Type B pancreatic cell (in vitro differentiated cells): ENCODE measurements around the gene KIF26A. TPM values are rescaled to one million over a fixed set of nuclear protein-coding genes. Genes with fewer than 3 reads are reported as not detected.

Source experiments
- DNase-seq: peaks from one replicate; pipeline ENCODE4 v3.0.0; 2021; ENCODE audit warnings: mixed read lengths; ENCODE audit not compliant: unreplicated experiment; ENCODE audit errors: extremely low spot score
- H3K27ac Mint-ChIP-seq: 2 replicates; pipeline ENCODE4 v1.8.0; 2021; ENCODE audit warnings: mild to moderate bottlenecking, mixed read lengths
- H3K27me3 Mint-ChIP-seq: 2 replicates; pipeline ENCODE4 v1.8.0; 2021; ENCODE audit warnings: mixed read lengths
- H3K36me3 Mint-ChIP-seq: 2 replicates; pipeline ENCODE4 v1.8.0; 2021; ENCODE audit warnings: mixed read lengths
- H3K4me1 Mint-ChIP-seq: one replicate; pipeline ENCODE4 v1.8.0; 2021; ENCODE audit warnings: mixed read lengths; ENCODE audit not compliant: unreplicated experiment
- H3K4me3 Mint-ChIP-seq: 2 replicates; pipeline ENCODE4 v1.8.0; 2021; ENCODE audit warnings: mild to moderate bottlenecking, mixed read lengths
- H3K9me3 Mint-ChIP-seq: 2 replicates; pipeline ENCODE4 v1.8.0; 2021; ENCODE audit warnings: mixed read lengths
- total RNA-seq: library from RNA; stranded (reverse); gene quantifications from 2 replicates; pipeline ENCODE4 v1.2.1, GENCODE V29; 2021; ENCODE audit warnings: low replicate concordance
- TF ChIP-seq, protein P1 (sequence below): fragments of 200-600 bp; sonication (generic); conservative IDR thresholded peaks from 2 replicates; pipeline ENCODE4 v1.5.0; 2021; ENCODE audit warnings: antibody characterized with exemption, mild to moderate bottlenecking

Gene KIF26A
- total RNA-seq, 1 donor from 2014 or later = 23.4 TPM

DNA sequence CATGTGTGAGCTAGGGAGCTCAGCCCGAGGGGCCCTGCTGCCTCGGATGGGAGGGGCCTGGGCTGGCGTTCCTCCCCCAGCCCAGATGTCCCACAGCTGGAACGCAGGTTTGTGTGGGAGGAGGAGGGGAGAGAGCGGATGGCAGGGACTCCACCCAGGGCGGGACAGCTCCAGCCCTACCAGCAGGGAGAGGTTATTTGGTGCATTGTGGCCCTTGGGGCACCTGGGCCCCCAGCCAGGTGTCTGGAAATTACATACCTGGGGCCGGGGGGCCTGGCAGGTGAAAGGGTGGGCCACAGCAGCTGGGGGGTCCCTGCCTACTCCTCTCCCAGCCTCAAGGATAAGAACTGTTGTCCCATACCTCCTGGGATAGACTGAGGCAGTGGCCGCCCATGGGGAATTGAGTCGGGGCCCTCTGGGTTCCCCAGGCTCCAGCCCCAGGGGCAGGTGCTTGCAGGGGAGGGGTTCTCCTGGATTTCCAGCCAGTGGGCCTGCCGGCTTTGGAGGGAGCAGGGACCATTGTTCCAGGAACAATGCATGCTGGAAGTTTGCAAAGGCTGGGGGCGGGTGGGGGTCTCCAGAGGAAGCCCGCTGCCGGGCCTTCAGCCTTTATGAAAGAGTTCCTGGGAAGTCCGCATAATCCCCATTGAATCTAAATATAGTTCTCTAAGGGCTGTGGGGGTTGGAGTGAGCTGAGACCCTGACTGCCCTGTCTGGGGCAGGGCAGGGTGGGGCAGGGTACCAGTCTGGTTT is 1.2 kb downstream of the KIF26A start:
- H3K36me3 Mint-ChIP-seq = no peaks in the 10 kb centered on the region
- H3K27ac Mint-ChIP-seq = no peak overlapping the region
- TF ChIP-seq, protein P1, sequence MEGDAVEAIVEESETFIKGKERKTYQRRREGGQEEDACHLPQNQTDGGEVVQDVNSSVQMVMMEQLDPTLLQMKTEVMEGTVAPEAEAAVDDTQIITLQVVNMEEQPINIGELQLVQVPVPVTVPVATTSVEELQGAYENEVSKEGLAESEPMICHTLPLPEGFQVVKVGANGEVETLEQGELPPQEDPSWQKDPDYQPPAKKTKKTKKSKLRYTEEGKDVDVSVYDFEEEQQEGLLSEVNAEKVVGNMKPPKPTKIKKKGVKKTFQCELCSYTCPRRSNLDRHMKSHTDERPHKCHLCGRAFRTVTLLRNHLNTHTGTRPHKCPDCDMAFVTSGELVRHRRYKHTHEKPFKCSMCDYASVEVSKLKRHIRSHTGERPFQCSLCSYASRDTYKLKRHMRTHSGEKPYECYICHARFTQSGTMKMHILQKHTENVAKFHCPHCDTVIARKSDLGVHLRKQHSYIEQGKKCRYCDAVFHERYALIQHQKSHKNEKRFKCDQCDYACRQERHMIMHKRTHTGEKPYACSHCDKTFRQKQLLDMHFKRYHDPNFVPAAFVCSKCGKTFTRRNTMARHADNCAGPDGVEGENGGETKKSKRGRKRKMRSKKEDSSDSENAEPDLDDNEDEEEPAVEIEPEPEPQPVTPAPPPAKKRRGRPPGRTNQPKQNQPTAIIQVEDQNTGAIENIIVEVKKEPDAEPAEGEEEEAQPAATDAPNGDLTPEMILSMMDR = no peak
- DNase-seq = no peak
- peaks cover 25% of the 10 kb centered on the region for H3K27me3 Mint-ChIP-seq
- H3K4me1 Mint-ChIP-seq = peaks cover 11% of the 10 kb centered on the region
- H3K4me3 Mint-ChIP-seq = peak overlapping the region; percentile 85
- H3K9me3 Mint-ChIP-seq = no peaks in the 10 kb centered on the region

DNA sequence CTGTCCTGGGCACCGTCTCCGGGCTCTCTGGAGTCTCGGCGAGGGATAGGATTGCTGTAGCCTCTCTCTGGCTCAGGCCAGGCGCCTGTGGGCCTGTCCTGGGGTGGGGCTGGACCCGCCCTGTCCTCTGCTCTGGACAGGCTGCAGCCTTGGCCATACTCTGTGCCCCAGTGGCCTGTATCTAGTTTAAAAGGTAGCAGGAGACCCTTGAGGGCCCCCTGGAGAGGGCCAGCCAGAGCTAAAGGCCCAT is 1.8 kb downstream of the KIF26A start:
- Mint-ChIP-seq H3K27ac (no peak overlapping the region), H3K27me3 (peaks cover 21% of the 10 kb centered on the region), H3K4me3 (peak overlapping the region; percentile 85), H3K9me3 (no peaks in the 10 kb centered on the region), H3K36me3 (no peaks in the 10 kb centered on the region), H3K4me1 (peaks cover 9% of the 10 kb centered on the region)
- DNase-seq = no peak
- TF ChIP-seq, protein P1 = no peak

DNA sequence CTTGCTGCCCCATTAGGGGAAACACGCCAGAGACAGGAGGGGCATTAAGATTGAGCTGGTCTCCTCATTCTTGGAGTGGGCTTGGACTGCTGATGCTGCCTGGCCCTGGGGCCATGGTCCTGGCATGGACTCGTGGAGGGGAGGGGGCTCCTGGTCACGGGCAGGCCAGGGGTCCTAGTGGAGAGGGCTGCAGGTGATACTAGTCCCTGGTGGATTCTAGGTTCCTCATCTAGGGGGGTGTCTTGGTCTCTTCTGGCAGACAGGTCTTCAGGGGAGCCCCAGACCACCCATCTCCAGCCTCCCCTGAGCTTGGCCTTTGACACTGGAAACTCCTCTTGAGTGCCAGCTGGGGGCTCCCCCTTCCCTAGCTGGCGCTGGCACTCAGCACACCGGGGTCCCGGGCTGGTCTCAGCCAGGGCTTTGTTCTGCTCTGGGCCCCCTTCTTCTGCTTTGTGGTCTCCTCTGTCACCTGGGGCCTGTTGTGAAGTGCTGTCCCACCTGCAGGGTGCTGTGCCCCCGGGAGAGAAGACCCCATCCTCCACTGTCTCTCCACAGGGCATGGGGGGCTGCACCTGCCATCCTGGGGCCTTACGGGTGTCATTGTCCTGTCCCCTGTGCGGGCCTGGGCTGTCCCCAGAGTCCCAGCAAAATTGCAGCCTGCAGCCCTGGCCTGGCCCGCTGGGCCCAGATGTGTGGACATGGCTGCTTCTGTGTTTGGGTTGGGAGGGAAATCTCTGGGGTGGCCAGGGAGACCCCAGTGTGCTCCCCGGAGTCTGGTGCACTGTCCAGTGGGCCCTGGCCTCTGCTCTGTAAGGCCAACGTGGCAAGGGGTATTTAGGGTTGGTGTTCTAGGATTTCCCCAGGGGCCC is 2.3 kb downstream of the KIF26A start:
- Mint-ChIP-seq H3K4me3 (peak overlapping the region; percentile 85), H3K4me1 (peaks cover 6% of the 10 kb centered on the region), H3K27ac (no peak overlapping the region), H3K9me3 (no peaks in the 10 kb centered on the region), H3K27me3 (peaks cover 15% of the 10 kb centered on the region), H3K36me3 (no peaks in the 10 kb centered on the region)
- TF ChIP-seq, protein P1 = no peak
- DNase-seq = no peak

DNA sequence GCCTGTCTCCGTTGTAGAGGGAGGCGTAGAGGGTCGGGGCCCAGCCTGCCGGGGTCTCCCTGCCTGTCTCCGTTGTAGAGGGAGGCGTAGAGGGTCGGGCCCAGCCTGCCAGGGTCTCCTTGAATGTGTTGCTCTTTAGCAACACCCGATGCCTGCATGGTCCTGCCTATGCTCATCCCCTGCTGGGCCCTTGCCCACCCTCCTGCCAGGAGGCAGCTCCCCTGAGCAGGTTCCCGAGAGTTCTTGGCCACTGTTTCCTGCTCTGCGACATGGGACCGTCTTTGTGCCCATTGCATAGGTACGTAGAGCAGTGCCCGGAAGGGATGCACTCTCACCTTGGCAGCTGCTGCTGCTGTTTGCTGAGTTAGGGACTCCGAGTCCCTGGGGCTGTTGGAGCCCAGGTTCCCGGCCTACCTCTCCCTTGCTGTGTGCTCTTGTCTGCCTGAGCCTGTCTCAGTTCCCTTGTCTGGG is 3.3 kb downstream of the KIF26A start:
- DNase-seq = no peak
- Mint-ChIP-seq H3K4me3 (no peak overlapping the region), H3K27ac (no peak overlapping the region), H3K4me1 (peaks cover 12% of the 10 kb centered on the region), H3K9me3 (no peaks in the 10 kb centered on the region), H3K27me3 (peaks cover 15% of the 10 kb centered on the region), H3K36me3 (no peaks in the 10 kb centered on the region)
- TF ChIP-seq, protein P1 = no peak

DNA sequence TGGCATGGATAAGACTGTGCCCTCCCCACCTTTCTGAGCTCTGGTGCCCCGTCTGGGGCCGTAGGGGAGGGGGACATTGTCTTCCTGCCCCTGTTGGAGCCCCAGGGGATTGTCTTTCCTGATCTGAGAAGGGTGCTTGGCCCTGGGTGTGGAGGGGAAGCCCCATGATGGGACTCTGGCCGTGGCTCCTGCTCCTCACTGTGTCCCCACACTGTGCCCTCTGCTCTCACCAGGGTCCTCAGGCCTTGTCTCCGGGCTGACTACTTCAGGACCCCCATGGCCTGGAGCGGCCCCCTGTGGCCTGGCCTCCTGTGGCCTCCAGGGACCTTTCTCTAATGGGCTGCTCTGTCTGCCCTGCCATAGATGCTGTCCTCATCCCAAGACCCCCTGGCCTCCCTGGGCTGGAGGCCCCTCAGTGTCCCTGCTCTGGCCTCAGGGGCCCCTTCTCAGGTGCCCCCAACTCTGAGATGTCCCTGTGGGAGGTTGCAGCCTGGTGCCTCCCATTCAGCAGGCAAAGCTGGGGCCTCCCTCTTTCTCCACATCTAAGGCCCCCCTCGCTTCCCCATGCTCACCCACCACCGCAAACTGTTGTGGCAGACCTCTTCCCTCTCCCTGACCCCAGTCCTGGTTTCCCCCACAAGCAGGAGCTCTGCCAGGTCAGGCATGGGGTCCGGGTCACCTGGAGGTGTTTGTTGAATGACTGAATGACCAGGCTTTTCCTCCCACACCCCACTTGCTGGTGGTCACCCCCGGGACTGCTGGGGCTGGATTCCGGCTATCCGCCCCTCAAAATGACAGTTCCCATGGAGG is 4.0 kb downstream of the KIF26A start:
- no peak overlapping the region for H3K27ac Mint-ChIP-seq
- no peak overlapping the region for H3K4me3 Mint-ChIP-seq
- no peaks in the 10 kb centered on the region for H3K9me3 Mint-ChIP-seq
- H3K27me3 Mint-ChIP-seq = peaks cover 9% of the 10 kb centered on the region
- DNase-seq = no peak
- TF ChIP-seq, protein P1 = no peak
- H3K4me1 Mint-ChIP-seq = peaks cover 12% of the 10 kb centered on the region
- H3K36me3 Mint-ChIP-seq = no peaks in the 10 kb centered on the region
